ENCODE results near the gene TMEM258.

GRCh38 chr11:61795459-61795858, 3.1 kb upstream of the TMEM258 start:
- no peak for TF ChIP-seq CTCF (IDR thresholded peaks at IDR 0.05)
- no peak for TF ChIP-seq POLR2A (IDR thresholded peaks at IDR 0.05)
